Esophagus muscularis mucosa (tissue), 4 donors: ENCODE results near the gene HCFC1R1. TPM values are rescaled to one million over a fixed set of nuclear protein-coding genes. Genes with fewer than 3 reads are reported as not detected.

Experiments
- DNase-seq: peaks from one replicate; pipeline ENCODE4 v3.0.0-alpha.2; 2017; ENCODE audit errors: extremely low spot score
- H3K27ac ChIP-seq, 4 donors: fragments of 200-600 bp; sonication (generic); replicated peaks in 1 of 4; 1 replicate in 3 of 4; 2 replicates in 1 of 4; pipeline ENCODE4 v1.5.1; 2016 to 2019; ENCODE audit warnings: mild to moderate bottlenecking in 1 of 4
- H3K27me3 ChIP-seq, 4 donors: fragments of 200-600 bp; sonication (generic); one replicate each; pipeline versions ENCODE4 v1.5.1 to v1.6.0; 2016 to 2019
- H3K36me3 ChIP-seq, 4 donors: fragments of 200-600 bp; sonication (generic); one replicate each; pipeline ENCODE4 v1.5.1; 2016 to 2019
- H3K4me1 ChIP-seq, 4 donors: fragments of 200-600 bp; sonication (generic); one replicate each; pipeline ENCODE4 v1.5.1; 2016 to 2019
- H3K4me3 ChIP-seq, 4 donors: fragments of 200-600 bp; sonication (generic); 1 replicate in 2 of 4; 2 replicates in 2 of 4; pipeline ENCODE4 v1.5.1; 2016 to 2019; ENCODE audit warnings: mild to moderate bottlenecking in 4 of 4, moderate library complexity in 1 of 4
- H3K9me3 ChIP-seq, 4 donors: fragments of 200-600 bp; sonication (generic); 1 replicate in 3 of 4; 2 replicates in 1 of 4; pipeline ENCODE4 v1.5.1; 2016 to 2019
- CTCF ChIP-seq, 3 experiments: fragments of 200-600 bp in 2 of 3; fragments of 450-650 bp in 1 of 3; sonication (generic) in 2 of 3; IDR thresholded peaks; one replicate each; pipeline ENCODE4 v1.5.1; 2017 to 2019; ENCODE audit warnings: antibody characterized with exemption in 3 of 3, mild to moderate bottlenecking in 2 of 3, moderate library complexity in 1 of 3
- EP300 ChIP-seq: sonication (generic); formaldehyde crosslinking; IDR thresholded peaks from one replicate; pipeline ENCODE4 v1.6.1; 2017; ENCODE audit warnings: antibody characterized with exemption
- POLR2A ChIP-seq: fragments of 450-650 bp; IDR thresholded peaks from one replicate; pipeline ENCODE4 v1.6.1; 2017; ENCODE audit warnings: antibody characterized with exemption, moderate library complexity, mild to moderate bottlenecking, low read depth
- POLR2AphosphoS5 ChIP-seq, 2 donors: sonication (generic); formaldehyde crosslinking; IDR thresholded peaks; one replicate each; pipeline ENCODE4 v1.6.1; 2017; ENCODE audit warnings: antibody characterized with exemption in 2 of 2
- WGBS: methylation state at CpG from one replicate; pipeline ENCODE4 v1.1.5; 2018; 5-methylcytosine and 5-hydroxymethylcytosine counted together
- intact Hi-C: fragments of 100-400 bp; cut with DNase I; formaldehyde crosslinking; loops from one replicate; pipeline ENCODE4 v1.15.1; 2023
- total RNA-seq, 4 donors: library from RNA; depleted of rRNA; stranded (reverse); fragments of >200 nt; gene quantifications; one replicate each; pipeline versions ENCODE4 v1.1.0 to v1.2.1, GENCODE V29; 2016

The HCFC1R1 gene
- total RNA-seq, 4 donors from 2014 or later = 28.8 to 134 (median 72.2) TPM

- no peak for DNase-seq
- WGBS = 64% methylated on average over 6 of the region's 9 CpGs
- H3K4me3 ChIP-seq = no peak overlapping the region
- peaks cover 0 to 4% (median 0%) of the 10 kb centered on the region in 4 donors for H3K36me3 ChIP-seq
- H3K4me1 ChIP-seq = peaks cover 4 to 10% (median 7%) of the 10 kb centered on the region in 4 donors
- intact Hi-C loops = no loop called here
- H3K27ac ChIP-seq = no peak overlapping the region
- TF ChIP-seq CTCF (IDR thresholded peaks at IDR 0.05) (no peak), EP300 (no peak)
- H3K9me3 ChIP-seq = no peaks in the 10 kb centered on the region
- peaks cover 0 to 53% (median 24%) of the 10 kb centered on the region in 4 donors for H3K27me3 ChIP-seq
Measured at GRCh38 chr16:3051494-3051893, 27.8 kb upstream of the HCFC1R1 start.

- H3K4me3 ChIP-seq = no peak overlapping the region
- no peak overlapping the region for H3K27ac ChIP-seq
- TF ChIP-seq CTCF (IDR thresholded peaks at IDR 0.05) (no peak), POLR2AphosphoS5 (IDR thresholded peaks at IDR 0.05) (no peak), POLR2A (no peak), EP300 (no peak)
- peaks cover 9 to 14% (median 12%) of the 10 kb centered on the region in 4 donors for H3K4me1 ChIP-seq
- peaks cover 0 to 58% (median 29%) of the 10 kb centered on the region in 4 donors for H3K27me3 ChIP-seq
- no peaks in the 10 kb centered on the region for H3K9me3 ChIP-seq
- no peak for DNase-seq
- 57% methylated on average over 4 of the region's 4 CpGs for WGBS
- intact Hi-C loops = no loop called here
- peaks cover 0 to 4% (median 0%) of the 10 kb centered on the region in 4 donors for H3K36me3 ChIP-seq
Measured at GRCh38 chr16:3051009-3051408, 27.3 kb upstream of the HCFC1R1 start.

- Histone ChIP-seq H3K9me3 (no peaks in the 10 kb centered on the region), H3K27me3 (peaks cover 0 to 63% (median 34%) of the 10 kb centered on the region in 4 donors), H3K36me3 (peaks cover 0 to 4% (median 0%) of the 10 kb centered on the region in 4 donors), H3K27ac (no peak overlapping the region), H3K4me3 (no peak overlapping the region), H3K4me1 (peaks cover 14 to 20% (median 17%) of the 10 kb centered on the region in 4 donors)
- TF ChIP-seq POLR2AphosphoS5 (IDR thresholded peaks at IDR 0.05) = no peak
- TF ChIP-seq EP300 = no peak
- no peak for TF ChIP-seq CTCF (IDR thresholded peaks at IDR 0.05)
- no peak for TF ChIP-seq POLR2A
- DNase-seq = no peak
- intact Hi-C loops = no loop called here
- 72% methylated on average over 5 of the region's 5 CpGs for WGBS
Measured at GRCh38 chr16:3050487-3050886, 26.7 kb upstream of the HCFC1R1 start.

GRCh38 chr16:3049921-3050481, 26.3 kb upstream of the HCFC1R1 start:
- Histone ChIP-seq H3K36me3 (peaks cover 0 to 4% (median 0%) of the 10 kb centered on the region in 4 donors), H3K27ac (no peak overlapping the region), H3K9me3 (no peaks in the 10 kb centered on the region), H3K4me1 (peaks cover 19 to 25% (median 22%) of the 10 kb centered on the region in 4 donors), H3K4me3 (no peak overlapping the region), H3K27me3 (peaks cover under 1 to 68% (median 39%) of the 10 kb centered on the region in 4 donors)
- no peak for DNase-seq
- 75% methylated on average over 14 of the region's 26 CpGs for WGBS
- TF ChIP-seq CTCF (IDR thresholded peaks at IDR 0.05) (no peak), EP300 (no peak), POLR2AphosphoS5 (IDR thresholded peaks at IDR 0.05) (no peak), POLR2A (no peak)
- intact Hi-C loops = no loop called here

- WGBS = 14% methylated on average over 7 of the region's 13 CpGs
- H3K36me3 ChIP-seq = no peaks in the 10 kb centered on the region
- intact Hi-C loops = no loop called here
- H3K4me1 ChIP-seq = peaks cover 20 to 25% (median 23%) of the 10 kb centered on the region in 4 donors
- no peaks in the 10 kb centered on the region for H3K9me3 ChIP-seq
- peaks cover 6 to 94% (median 55%) of the 10 kb centered on the region in 4 donors for H3K27me3 ChIP-seq
- TF ChIP-seq CTCF (IDR thresholded peaks at IDR 0.05) (no peak), EP300 (no peak), POLR2AphosphoS5 (IDR thresholded peaks at IDR 0.05) (no peak), POLR2A (no peak)
- H3K27ac ChIP-seq = no peak overlapping the region
- DNase-seq = no peak
- peak overlapping the region in 1 of 4 donors; percentile 60 for H3K4me3 ChIP-seq
Measured at GRCh38 chr16:3047387-3047720, 23.6 kb upstream of the HCFC1R1 start.
